Ishikawa (cell line): ENCODE results near the gene VRK3.

Experiments used
- FOXM1 ChIP-seq: IDR thresholded peaks from 2 replicates; pipeline ENCODE4 v1.6.1; 2012; ENCODE audit warnings: low read depth, borderline replicate concordance
- MAX ChIP-seq: IDR thresholded peaks from 2 replicates; pipeline ENCODE4 v1.6.1; 2012
- NFIC ChIP-seq: IDR thresholded peaks from 2 replicates; pipeline ENCODE4 v1.6.1; 2012
- RAD21 ChIP-seq: IDR thresholded peaks from 2 replicates; pipeline ENCODE4 v1.6.1; 2012; ENCODE audit warnings: low read depth
- TAF1 ChIP-seq: IDR thresholded peaks from 2 replicates; pipeline ENCODE4 v1.6.1; 2012; ENCODE audit warnings: low read depth, mild to moderate bottlenecking

- no peak for TF ChIP-seq FOXM1
- 0 out of 2 replicates have a peak, but pooled peaks have one; percentile 31 for TF ChIP-seq MAX
- no peak for TF ChIP-seq NFIC
- TF ChIP-seq RAD21, result no peak
- TF ChIP-seq TAF1, result peak; percentile 63
Observed at GRCh38 chr19:50025022-50025793, at the start of gene VRK3.
